Measurements from ENCODE around the gene PLSCR3.

The PLSCR3 gene

DNA sequence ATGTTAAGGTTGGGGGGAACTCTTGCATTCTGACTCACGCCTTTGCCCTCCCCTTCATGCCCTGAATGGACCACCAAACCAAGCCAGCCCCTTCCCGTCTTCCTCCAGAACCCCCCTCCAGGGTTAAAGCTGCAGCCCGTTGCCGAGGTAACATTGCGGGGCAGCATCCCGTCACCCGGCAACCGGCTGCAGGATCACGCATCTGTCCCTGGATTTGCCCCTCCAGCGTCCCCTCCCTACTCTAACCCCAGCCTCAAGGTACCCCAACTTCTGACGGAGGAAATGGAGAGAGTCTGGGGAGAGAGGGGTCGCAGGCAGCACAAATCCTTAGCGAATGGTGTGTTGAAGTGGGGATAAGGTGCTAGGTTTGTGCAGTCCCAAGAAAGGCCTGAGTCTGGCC lies 12.8 kb upstream of the PLSCR3 start:
- DNase-seq (ENCODE audit: low read depth in 2 of 2, low spot score in 1 of 2) = no peak

DNA sequence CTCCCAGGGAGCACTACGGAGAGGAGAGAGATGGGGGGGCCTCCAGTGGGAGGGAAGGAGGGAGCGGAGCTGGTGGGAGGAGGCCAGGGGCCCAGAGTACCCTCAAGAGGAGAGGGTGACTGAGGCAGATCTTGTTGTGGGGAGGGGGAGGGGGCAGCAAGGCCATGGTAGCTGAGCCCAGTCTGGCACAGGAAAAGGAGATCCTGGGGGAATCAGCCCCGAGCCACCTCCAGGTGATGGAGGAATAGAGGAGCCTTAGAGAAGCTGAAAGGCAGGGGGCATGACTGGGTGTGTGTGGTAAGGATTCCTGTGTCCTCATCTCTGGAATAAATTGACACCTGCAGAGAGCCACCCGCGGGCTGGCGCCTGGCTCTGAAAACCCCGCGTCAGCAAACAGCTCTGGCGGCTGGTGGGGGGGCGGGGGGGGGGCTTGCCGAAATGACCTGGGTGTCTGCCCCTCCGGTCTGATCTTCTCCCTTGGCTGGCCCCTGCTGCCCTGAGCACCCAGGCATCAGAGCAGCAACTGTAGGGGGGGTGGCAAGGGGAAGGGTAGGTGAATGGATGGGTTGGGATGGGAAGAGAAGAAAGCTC lies 12.0 kb upstream of the PLSCR3 start:
- no peak for DNase-seq (ENCODE audit: low read depth in 2 of 2, low spot score in 1 of 2)

DNA sequence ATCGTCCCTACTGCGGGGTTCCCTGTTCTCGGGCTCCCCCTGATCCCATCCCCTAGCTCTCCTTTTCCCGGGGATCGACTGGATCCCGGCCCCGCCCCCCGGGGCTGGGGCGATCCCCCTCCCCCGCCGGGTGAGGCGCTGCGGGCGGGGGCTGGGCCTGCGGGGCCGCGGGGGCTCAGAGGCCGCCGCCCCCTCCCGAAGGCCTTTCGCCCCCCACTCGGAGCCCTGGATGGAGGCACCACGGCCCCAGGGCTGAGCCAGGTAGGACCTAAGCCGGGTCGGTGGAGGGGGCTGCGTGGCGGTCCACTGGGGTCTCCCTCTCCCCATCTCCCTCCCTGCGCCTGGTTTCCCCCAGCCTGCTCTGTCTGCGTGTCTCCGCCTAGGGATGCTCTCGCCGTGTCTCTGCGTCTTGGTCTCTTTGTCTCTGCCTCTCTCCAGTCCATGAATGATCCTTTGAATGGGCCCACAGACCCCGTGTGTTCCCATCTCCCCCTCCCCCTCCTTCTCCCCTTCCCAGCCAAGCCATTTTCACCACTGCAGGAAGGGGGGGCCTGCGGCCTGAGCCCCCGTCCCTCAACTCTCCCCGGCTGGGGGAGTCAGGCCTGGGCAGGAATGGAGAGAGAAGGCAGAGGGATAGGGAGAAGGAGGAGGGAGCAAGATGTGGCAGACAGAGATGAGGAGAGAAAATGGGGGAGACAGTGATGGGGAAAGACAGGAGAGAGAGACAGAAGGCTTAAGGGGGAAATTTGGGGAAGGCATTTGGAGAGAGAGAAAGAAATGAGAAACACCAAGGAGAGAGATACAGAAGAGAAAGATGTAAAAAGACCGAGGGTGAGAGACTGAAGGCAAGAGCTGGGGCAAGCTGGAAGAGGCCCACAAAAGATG lies 11.3 kb upstream of the PLSCR3 start:
- no peak for DNase-seq (ENCODE audit: low read depth in 2 of 2, low spot score in 1 of 2)

DNA sequence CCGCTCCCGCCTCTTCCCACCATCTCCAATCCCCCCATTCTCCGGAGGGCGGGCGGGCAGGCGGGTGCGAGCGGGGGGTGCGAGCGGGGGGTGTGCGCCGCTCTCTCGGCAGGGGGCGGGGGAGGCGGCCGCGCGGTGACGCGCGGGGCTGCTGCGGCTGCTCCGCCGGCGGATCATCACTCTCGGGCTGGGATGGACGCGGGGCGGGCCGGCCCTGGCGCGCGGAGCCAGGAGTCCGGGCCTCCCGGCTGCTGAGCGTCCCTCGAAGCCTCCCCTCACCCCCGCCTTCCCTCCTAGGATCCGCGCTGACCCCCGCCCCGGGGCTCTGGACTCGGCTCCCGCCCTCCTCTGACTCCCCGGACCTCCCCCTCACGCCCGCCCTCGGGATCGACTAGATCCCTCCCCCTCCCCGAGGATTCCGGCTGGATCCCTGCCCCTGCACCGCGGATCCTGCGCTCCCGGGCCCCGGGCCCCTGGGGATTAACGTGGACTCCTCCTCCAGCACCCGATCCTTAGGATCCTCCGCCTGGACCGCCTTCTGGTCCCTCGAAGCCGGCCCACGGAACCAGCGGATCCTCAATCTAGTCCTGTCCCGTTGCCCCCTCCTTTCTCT lies 10.5 kb upstream of the PLSCR3 start:
- peak in 1 of 2 donors; percentile 45 for DNase-seq (ENCODE audit: low read depth in 2 of 2, low spot score in 1 of 2)

DNA sequence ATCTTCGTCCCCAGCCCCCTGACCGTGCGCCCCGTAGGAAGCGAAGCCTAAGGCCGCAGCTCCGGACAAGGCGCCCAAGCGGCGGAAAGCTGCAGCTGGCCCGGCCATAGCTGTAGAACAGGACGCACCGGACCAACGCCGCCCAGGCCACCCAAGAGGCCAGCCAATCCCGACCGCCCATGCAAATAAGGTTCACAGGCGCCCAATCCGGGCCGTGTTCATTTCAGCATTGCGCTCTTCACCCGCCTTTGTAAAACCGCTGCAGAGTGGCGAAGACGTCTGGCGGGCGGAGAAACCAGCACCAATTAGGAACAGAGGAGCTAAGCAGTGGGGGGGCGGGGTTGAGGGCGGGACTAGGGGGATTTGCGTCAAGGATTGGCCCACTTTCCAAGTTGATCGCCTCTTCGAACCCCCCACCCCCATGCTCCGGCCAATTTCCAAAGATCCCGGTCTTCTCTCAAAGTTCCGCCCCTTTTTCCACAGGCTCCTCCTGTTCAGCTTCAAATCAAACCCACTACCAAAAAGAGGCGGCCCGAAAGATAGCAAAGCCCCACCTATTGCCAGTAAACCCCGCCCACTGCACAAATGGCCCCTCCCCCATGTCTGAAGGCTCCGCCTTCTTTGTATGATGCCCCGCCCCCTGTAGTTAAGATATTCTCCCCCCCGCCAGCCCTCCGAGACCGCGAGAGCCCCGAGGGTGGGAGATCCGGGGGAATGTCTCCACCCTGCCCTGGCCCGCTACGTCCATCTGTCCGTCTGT lies 9.8 kb upstream of the PLSCR3 start, which contains the start of gene TMEM256:
Gene TMEM256, minus strand, starts transcription at position 121 of the 760 bp plus-strand sequence. Its CDS starts 13 bp downstream, at position 108.
- peak; percentile 92 to 94 for DNase-seq (ENCODE audit: low read depth in 2 of 2, low spot score in 1 of 2)

DNA sequence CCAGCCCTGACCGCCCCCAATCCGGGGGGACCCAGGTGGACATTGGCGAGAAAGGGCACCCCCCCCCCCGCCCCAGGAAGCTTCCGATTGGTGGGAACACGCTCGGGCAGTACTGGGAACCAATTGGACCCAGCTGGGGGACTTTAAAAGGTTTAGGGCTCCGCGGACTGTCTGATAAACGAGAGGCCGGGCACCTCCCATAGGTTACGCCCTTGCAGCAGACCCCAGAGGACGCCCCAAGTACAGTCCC lies 9.3 kb upstream of the PLSCR3 start:
- DNase-seq (ENCODE audit: low read depth in 2 of 2, low spot score in 1 of 2) = no peak

DNA sequence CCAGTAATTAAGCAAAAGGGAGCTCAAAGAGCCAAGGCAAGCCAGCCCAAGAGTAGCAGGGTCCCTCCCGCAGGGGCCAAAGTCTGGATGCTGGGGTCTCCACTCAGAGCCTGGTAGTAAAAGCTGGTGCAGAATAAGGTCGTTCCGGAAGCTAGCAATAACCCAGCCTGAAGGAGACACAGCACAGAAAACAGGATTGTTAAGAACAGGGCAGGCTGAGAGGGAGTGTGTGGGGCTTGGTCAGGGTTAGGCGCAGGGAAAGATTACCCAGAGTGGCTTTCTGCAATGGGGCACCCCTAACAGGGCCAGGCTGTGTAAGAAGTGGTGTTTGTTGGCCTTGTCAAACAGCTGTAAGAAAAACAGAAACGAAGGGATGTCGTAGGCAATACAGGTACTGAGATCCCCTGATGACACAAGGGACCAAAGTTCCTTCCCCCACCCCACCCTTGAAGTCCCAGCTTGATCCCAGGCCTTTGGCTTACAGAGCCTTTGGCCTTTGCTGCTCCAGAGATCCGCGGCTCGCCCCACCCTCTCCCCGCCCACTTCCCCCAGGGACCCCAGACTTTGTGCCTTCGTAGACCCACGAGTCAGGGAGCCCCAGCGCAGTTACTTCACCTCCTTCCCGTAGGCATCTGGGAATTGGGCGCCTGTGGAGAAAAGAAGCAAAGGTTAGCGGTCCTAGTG lies 8.9 kb upstream of the PLSCR3 start:
- no peak for DNase-seq (ENCODE audit: low read depth in 2 of 2, low spot score in 1 of 2)

DNA sequence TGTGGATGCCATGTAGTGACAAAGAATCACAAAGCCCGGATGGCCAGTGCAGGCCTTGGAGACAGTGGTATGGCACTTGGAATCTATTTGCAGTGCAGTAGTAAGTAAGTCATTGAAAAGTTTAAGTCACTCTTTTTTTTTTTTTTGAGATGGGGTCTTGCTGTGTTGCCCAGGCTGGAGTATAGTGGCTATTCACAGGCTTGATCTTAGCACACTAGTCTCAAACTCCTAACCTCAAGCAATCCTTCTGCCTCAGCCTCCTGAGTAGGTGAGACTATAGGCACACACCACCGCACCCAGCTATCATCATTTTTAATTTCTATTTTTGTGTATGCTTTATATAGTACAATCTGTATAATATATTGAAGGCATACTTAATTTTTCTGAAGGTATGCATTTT lies 4.3 kb upstream of the PLSCR3 start:
- no peak for DNase-seq (ENCODE audit: low read depth in 2 of 2, low spot score in 1 of 2)

DNA sequence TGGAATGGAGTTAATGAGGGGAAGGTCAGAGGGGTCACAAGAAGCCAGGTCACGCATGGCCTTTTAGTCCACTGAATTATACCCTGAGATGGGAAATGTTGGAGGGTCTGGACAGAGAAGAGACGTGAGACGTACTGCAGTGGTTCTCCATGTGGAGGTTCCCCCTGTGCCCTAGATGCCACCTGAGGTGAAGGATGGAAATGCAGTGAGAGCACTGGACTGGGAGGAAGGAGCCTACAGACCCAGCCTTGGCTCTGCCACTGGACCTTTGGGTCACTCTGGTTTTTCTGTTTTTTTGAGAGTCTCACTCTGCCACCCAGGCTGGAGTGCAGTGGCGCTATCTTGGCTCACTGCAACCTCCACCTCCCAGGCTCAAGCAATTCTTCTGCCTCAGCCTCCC lies 1.8 kb upstream of the PLSCR3 start:
- no peak for DNase-seq (ENCODE audit: low read depth in 2 of 2, low spot score in 1 of 2)

DNA sequence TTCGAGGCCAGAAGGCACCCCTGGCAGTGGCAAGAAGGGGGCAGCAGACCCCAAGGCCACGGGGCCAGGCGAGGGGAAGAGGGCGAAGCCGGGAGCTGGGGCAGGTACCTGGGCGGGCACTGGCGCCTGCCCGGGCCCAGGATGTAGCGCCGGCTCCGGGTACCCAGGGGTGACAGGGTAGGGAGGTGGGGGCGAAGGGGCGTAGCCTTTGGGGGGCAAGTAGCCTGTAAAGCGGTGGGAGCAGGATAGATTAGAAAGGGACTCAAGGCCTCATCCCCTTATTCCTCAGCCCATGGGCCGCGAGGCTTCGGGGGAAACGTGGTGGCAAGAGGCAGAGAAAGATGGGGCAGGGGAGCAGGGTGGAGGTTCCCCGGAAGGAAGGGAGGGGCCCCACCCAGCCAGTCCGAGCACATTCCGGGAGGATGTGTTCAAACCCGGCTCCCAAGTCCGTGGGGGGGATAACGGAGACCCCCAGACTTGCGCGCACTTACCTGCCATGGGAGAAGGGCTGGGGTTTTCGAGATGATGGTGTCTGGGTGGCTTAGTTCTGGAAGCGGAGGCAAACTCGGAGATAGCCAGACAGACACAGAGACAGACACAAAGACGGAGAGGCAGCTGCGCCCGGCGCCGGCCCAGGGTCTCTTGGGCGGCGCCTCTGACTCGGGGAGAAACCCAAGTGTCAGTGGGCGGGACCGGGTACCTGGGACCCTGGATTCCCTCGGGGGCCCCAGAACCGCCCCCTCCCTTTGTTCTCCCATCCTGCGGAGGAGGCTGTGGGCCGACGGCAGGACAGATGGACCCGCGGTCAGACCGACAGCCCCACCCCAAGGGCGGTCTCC lies 493 bp downstream of the PLSCR3 start:
- peak; percentile 36 to 42 for DNase-seq (ENCODE audit: low read depth in 2 of 2, low spot score in 1 of 2)

DNA sequence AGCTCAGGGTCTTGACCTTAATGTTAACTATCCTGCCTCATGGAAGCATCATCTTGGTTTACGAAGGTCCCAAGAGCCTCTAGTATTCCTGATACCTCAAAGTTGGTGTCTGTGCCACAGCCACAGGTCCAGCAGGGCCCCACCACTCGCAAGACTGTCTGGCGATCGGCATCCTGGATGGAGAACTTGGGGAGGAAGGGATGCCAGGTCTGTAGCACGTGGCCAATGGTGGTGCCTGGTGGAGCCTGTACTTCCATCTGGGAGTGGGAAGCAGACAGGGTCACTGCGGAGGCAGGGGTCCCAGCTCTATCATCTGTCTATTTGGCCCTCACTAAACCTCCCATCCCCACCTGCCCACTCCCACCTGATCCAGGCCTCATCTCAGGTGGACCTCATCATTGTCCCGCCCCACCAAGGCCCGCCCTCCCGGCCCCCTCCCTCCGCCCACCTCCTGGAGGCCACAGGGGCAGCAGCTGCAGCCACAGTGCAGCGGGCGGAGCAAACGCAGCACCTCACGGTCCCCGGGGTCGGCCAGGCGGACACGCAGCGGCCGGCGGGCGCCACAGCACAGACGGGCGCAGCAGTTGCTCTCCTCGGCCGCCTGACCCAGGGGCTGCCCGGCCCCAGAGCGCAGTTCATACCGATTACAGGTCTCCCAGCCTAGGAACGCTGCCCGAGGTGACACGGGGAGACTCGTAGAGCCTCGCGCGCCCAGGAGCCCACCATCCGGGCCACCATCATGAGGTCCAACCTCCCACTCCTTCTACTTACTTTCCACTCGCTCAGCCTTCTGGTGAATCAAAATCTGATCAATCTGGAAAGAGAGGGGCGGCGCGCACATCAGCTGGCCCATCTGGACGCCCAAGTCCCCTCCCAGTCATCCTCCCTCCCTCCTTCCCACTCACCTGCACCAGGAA lies 1.4 kb downstream of the PLSCR3 start:
- no peak for DNase-seq (ENCODE audit: low read depth in 2 of 2, low spot score in 1 of 2)

DNA sequence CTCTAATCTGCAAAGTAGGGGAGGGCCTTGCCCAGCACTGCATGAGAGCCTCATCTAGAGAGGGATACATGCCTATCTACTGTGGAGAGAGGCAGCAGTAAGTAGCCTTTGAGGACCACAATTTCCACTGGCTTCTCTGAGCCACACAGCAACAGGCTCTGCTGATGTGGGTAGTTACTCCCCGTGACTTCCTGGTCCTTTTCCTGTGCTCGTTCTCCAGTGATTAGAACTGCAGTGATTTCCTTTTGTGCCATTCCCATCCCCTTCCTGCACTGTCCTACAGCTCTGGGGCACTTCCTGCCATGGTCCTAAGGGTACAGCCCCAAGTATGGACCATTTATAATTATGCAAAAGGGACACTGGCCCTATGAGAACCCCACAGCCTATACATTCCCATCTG lies 3.0 kb downstream of the PLSCR3 start:
- no peak for DNase-seq (ENCODE audit: low read depth in 2 of 2, low spot score in 1 of 2)

DNA sequence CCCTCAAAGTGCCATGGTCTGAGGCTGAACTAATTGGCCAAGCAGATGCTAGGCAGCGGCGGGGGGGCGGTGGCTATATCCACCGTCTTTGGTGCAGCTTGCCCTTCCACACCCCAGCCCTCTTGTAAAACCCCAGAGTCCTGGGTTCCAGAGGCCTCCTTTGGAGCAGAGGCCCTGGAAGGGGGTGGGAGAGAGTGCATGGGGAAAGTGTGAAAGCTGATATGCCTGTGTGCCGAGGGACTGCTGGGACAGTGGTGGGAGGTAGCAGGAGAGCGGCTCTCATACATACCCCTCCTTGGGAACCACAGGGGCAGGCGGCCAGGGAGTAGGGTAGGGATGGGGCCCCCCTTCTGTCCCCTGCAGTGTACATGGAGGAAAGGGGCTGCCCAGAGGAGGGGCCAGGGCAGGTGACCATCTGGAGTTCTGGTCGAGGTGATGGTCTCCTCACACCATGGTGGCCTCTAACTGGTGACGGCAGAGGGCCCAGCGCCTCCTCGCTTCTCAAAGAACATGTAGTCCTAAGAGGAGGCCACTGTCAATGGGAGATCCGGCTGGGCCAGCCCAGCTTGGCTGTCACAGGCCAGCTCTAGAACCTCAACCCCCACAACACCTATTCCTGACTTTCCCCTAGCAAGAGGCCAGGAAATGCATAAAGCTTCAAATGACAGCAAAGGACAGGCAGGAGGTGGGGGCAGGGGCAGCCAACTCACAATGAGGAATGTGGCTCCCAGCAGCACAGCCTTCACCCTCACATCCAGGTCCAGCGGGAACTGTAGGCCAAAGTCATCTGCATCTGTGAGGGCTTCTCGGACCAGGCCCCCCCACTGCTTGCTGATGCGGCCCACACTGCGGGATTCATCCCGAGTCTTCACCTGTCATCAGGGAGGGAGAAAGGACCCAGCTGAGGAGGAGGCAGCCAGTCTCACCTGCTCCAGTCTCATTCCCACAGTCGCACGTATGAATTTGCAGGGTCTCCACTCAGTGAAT lies 4.1 kb downstream of the PLSCR3 start:
- DNase-seq (ENCODE audit: low read depth in 2 of 2, low spot score in 1 of 2) = no peak

DNA sequence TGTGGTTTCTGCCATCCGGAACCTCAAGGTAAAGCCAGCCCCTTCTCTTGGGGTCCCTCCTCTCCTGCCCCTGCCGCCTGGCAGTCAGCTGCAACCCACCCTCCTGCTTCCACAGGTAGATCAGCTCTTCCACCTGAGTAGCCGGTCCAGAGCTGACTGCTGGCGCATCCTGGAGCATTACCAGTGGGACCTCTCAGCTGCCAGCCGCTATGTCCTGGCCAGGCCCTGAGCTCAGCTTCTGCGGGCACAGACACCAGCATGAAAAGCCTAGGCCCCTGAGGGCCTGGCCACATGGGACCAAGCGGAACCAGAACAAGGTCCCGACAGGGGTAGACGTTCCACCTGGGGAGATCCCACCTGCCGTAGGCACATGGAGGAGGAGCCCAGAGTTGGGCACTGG lies 5.5 kb downstream of the PLSCR3 start:
- no peak for DNase-seq (ENCODE audit: low read depth in 2 of 2, low spot score in 1 of 2)

DNA sequence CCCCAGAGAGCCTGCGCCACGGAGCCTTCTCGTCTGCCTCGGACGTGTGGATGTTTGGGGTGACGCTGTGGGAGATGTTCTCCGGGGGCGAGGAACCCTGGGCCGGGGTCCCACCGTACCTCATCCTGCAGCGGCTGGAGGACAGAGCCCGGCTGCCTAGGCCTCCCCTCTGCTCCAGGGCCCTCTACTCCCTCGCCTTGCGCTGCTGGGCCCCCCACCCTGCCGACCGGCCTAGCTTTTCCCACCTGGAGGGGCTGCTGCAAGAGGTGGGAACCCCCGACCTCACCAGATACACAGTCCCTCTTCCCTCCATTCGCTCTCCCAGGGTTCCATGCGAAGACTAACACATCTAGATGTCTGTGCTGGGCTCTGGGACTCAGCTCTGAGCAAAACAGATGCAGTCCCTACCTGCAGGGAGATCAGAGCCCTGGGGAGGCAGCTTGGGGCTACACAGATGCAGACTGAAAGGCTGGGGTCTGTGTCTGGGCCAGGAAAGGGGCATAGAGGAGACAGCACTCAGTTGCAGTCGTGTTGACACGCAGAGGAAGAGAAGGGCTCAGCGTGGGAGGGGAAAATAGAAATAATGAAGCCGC lies 9.7 kb downstream of the PLSCR3 start:
- no peak for DNase-seq (ENCODE audit: low read depth in 2 of 2, low spot score in 1 of 2)

DNA sequence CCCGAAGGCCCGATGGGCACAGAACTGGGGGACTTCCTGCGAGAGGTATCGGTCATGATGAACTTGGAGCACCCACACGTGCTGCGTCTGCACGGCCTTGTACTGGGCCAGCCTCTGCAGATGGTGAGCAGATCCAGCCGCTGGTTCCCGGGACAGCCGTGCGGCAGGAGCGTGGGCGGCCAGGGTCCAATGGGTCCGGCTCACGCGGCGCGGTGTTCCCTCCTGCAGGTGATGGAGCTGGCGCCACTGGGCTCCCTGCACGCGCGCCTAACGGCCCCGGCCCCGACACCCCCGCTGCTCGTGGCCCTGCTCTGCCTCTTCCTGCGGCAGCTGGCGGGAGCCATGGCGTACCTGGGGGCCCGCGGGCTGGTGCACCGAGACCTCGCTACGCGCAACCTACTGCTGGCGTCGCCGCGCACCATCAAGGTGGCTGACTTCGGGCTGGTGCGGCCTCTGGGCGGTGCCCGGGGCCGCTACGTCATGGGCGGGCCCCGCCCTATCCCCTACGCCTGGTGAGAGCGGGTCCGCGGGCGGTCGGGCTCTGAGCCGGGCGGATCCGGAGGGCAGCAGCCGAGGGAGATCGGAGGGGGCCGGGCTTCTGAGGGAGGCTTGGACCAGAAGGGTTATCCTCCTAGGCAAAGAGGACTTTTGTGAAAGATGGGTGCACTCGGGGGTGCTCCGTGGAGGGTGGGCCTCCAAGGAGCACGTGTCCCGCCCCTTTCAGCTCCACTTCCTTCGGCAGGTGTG lies 10.4 kb downstream of the PLSCR3 start:
- DNase-seq (ENCODE audit: low read depth in 2 of 2, low spot score in 1 of 2) = peak in 1 of 2 donors; percentile 53

DNA sequence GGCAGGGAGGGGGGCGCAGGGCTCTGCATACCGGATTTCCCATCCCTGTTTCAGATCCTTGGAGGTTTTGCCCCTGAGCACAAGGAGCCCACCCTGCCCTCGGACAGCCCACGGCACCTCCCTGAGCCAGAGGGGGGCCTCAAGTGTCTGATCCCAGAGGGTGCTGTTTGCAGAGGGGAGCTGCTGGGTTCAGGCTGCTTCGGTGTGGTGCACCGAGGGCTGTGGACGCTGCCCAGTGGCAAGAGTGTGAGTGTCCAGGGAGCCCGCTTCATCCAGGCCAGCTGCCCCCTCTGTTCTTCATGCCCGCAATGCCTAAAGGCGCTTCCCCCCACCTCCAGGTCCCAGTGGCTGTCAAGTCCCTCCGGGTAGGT lies 11.0 kb downstream of the PLSCR3 start:
- DNase-seq (ENCODE audit: low read depth in 2 of 2, low spot score in 1 of 2) = no peak
